Stomach (tissue), 4 donors: ENCODE results near the gene LARGE1.

Experiments used
- EP300 ChIP-seq: sonication (generic); formaldehyde crosslinking; IDR thresholded peaks from one replicate; pipeline ENCODE4 v1.6.1; 2017; ENCODE audit warnings: antibody characterized with exemption
- POLR2A ChIP-seq, 4 donors: fragments of 450-650 bp; IDR thresholded peaks; one replicate each; pipeline ENCODE4 v1.6.1; 2016; ENCODE audit warnings: antibody characterized with exemption in 4 of 4, control low read depth in 2 of 4, mild to moderate bottlenecking in 1 of 4, moderate library complexity in 1 of 4
- POLR2AphosphoS5 ChIP-seq, 3 donors: sonication (generic); formaldehyde crosslinking; IDR thresholded peaks; one replicate each; pipeline ENCODE4 v1.6.1; 2016; ENCODE audit warnings: antibody characterized with exemption in 3 of 3
- TF ChIP-seq, protein P1 (sequence below), 7 experiments: fragments of 450-650 bp in 4 of 7; fragments of 200-600 bp in 3 of 7; sonication (generic) in 3 of 7; IDR thresholded peaks; one replicate each; pipeline ENCODE4 v1.5.1; 2016 to 2019; ENCODE audit warnings: antibody characterized with exemption in 7 of 7, control low read depth in 2 of 7, mild to moderate bottlenecking in 1 of 7

DNA sequence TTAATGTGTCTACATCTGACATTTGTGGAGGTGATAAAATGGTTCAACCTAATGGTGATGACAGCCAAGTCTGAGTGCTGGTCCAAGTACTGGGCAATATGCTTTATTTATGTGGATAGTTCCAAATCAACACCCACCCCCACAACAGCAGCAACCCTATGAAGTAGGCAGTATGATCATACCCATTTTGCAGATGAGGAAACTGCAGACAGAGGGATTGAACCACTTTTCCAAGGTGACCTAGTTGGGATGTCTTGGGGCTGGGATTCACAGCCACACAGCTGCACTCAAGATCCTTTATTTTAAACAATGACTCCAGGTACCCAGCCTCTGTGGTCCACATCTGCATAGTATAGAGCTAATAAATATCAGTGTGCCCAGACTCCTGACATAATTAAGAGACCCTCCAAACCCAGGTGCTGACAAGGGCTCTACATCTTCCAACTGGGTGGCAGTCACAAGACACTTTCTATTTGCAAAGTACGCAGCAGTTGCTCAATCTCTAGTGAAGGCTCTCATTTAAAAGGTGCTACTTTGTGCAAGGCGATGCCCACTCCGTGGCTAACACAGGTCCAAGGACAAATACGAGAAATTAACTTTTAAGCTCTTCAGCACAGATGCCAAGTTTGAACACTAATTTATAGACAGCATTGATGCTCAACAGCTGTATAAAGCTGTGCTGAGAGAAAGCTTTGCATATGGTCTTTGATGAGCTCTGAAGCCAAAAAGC lies 426.6 kb downstream of the LARGE1 start:
- TF ChIP-seq EP300 (no peak), POLR2A (IDR thresholded peaks at IDR 0.05) (no peak), POLR2AphosphoS5 (IDR thresholded peaks at IDR 0.05) (no peak)
- TF ChIP-seq, protein P1, sequence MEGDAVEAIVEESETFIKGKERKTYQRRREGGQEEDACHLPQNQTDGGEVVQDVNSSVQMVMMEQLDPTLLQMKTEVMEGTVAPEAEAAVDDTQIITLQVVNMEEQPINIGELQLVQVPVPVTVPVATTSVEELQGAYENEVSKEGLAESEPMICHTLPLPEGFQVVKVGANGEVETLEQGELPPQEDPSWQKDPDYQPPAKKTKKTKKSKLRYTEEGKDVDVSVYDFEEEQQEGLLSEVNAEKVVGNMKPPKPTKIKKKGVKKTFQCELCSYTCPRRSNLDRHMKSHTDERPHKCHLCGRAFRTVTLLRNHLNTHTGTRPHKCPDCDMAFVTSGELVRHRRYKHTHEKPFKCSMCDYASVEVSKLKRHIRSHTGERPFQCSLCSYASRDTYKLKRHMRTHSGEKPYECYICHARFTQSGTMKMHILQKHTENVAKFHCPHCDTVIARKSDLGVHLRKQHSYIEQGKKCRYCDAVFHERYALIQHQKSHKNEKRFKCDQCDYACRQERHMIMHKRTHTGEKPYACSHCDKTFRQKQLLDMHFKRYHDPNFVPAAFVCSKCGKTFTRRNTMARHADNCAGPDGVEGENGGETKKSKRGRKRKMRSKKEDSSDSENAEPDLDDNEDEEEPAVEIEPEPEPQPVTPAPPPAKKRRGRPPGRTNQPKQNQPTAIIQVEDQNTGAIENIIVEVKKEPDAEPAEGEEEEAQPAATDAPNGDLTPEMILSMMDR (IDR thresholded peaks at IDR 0.05): no peak
